HG03457 (cell line): ENCODE measurements around the gene DNAJB11.

Experiments used
- ATAC-seq: cut with Tn5 transposase; IDR thresholded peaks from one replicate; pipeline ENCODE4 v1.9.1; 2021; ENCODE audit warnings: moderate number of reproducible peaks; ENCODE audit not compliant: unreplicated experiment

Gene DNAJB11

GRCh38 chr3:186594591-186595113 lies 24.1 kb downstream of the DNAJB11 start:
- no peak for ATAC-seq

GRCh38 chr3:186596568-186597287 lies 26.2 kb downstream of the DNAJB11 start:
- ATAC-seq = no peak

DNA sequence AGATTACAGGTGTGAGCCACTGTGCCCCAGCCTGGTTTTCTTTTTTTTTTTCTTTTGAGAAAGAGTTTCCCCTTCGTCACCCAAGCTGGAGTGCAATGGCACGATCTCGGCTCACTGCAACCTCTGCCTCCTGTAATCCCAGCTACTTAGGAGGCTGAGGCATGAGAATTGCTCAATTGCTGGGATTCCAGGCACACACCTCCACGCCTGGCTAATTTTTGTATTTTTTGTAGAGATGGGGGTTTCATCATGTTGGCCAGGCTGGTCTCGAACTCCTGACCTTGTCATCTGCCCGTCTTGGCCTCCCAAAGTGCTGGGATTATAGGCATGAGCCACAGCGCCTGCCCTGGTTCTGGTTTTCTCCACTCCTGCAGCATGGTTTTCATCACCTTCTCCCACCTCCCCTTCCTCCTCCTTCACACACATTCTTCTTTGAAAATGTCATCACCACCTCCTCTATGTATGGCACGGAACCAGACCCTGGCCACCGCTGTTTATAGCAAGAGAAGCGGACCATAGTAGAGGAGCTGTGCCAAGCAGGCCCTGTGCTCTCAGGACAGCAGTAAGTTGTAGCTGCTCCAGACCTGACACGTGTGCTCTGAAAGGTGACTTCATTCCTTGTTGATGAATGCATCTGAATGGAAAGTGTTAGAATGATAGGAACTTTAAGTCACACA lies 27.7 kb downstream of the DNAJB11 start:
- no peak for ATAC-seq

- ATAC-seq = no peak
Observed at GRCh38 chr3:186598794-186599141, 28.2 kb downstream of the DNAJB11 start.

DNA sequence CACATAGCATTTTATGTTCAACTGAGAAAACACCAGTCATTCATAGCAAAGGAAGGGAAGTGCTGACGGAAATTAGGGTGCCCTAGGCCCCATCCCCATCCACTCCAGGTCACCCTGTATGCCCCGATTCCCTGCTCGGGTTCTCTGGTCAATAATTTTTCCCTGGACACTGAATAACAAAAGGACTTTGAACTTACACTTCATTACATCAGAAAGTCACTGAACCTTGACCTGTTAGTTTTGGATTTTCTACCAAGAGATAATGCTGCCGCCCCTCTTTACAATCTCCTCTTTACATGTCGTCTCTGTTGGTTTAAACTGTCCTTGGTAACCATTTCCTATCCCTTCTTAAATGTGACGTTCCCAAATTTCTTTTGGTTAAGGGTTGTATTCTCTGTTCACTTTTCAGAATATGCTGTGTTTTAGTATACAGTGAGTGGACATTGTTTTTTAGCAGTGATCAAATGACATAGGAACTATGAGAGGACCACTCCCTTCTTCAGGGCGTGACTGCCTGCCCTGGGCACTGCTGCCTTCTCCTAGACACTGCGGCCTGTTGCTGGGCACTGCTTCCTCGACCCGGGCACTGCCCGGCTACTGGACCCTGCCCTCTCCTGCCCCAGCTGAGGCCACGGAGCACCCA lies 28.7 kb downstream of the DNAJB11 start:
- ATAC-seq = no peak

DNA sequence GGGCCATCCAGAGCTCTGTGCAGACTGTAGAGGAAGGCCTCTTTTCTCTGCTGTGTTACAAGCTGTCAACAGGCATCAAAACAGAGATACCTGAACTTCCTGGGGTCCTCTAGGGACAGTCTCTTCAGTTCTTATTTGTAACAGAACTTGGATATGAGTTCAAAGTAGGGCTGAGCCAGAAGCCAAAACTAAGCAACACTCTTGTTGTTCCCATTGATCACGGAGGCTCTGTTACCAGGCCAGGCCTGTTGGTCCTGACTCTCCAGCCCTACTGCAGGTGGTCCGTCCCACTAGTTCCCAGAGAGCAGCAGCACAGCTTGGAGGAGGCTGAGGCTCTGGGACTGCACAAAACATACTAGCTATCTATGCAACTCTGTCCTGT lies 29.3 kb downstream of the DNAJB11 start:
- no peak for ATAC-seq

- ATAC-seq = no peak
Observed at GRCh38 chr3:186600896-186601295, 30.4 kb downstream of the DNAJB11 start.

DNA sequence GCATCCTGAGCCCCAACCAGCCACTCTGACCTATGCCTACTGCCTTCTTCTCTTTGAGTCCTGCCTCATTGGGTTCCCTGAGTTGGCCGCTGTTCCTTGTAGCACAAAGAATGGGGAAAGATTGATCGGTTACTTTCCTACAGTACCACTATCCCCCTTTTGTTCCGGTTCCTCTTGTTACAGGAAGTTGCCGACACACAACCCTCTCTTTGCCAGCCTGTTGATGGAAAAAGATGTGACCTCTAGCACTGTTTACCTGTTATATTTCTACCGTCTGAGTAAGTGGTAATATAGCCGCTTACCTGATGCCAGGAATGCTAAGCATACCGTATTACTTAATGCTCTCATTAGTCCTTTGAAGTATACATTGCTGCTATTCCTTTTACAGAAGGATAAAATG lies 32.6 kb downstream of the DNAJB11 start:
- ATAC-seq = no peak

GRCh38 chr3:186605078-186605477 lies 34.6 kb downstream of the DNAJB11 start:
- no peak for ATAC-seq

DNA sequence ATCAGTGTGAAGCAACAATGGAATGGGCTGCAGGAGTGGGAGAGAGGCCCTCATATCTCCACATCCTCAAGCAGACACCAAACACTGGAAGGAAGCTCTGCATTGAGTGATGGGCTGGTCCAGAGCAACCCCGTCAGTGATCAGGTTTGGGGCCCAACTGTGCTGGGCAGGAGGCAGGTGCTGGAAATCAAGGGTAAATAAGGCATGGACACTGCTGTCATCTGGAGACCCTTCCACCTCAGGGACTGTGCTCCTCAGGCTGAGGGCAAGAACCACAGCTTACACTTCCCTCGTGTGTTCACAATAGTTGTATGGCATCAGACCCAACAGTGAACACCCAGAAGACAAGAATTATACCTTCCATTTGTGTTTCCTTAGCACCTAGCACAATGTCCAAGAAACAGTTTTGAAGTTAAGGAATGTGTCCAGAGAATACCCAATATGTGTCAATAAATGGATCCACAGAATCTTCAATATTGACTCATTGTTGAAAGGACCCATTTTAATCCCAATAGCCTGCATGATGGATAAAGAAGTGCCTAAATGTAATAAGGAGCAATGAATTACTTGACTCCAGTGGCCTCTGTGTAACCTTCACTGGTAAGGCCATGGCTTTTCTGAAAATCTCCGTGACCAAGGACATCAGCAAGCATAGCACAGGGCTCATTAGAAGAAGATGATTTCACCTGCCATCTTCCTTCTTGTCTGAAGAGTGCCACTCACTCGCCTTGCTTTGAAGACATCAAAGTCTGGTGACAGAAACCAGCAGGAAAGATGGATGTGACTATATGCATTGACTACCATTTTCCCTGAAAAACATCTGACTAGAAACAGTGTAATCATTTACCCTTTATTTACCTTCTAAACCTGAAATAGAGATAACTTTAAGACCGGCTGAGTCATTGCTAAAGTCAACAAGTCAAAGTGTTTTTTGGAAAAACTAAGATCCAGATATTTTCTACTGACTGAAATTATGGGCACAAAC lies 35.3 kb downstream of the DNAJB11 start:
- ATAC-seq = no peak

GRCh38 chr3:186608624-186609215 lies 38.2 kb downstream of the DNAJB11 start:
- no peak for ATAC-seq

DNA sequence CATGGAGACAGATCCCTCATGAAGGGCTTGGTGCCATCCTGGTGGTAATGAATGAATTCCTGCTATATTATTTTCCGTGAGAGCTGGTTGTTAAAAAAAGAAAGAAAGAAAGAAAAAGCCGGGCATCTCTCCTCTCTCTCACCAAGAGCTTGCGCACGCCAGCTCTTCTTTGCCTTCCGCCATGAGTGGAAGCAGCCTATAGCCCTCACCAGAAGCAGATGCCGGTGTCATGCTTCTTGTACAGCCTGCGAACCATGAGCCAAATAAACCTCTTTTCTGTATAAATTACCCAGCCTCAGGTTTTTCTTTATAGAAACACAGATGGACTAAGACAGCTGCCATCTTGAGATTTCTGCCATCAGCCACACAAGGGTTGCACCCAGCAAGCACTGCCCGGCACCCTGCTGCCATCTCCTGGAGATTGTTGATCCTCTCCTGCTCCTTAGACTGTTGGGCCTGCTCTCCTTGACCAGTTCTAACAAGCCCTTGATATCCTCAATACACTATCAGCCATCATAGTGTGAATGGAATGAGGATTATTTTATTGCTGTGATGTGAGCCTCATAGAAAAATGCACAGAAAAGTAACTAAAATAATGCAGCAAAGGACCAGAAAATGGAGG lies 38.8 kb downstream of the DNAJB11 start:
- no peak for ATAC-seq

DNA sequence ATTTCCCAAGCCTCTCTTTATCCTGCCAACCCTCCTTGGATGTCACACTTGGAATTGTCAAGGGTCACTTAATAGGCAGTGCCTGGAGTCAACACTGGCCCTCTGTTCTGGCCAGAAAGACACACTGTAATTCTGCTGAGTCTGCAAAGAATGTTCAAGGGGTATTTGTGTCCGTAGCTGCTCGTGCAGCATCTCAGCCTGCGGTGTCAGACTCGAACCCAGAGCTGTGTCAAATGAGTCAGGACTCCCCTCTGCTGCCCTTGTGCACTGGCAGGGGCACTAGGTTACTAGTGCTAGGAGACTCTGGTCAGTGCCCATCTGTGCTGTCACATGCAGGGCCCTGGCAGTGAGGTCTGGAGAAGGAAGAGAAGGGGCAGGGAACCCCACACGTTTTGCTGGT lies 41.5 kb downstream of the DNAJB11 start:
- no peak for ATAC-seq

GRCh38 chr3:186612721-186613636 lies 42.5 kb downstream of the DNAJB11 start, which contains the start of gene AHSG:
Gene AHSG, plus strand, starts transcription at chr3:186613060. Its CDS starts 82 bp downstream, at chr3:186613142.
- ATAC-seq = no peak

DNA sequence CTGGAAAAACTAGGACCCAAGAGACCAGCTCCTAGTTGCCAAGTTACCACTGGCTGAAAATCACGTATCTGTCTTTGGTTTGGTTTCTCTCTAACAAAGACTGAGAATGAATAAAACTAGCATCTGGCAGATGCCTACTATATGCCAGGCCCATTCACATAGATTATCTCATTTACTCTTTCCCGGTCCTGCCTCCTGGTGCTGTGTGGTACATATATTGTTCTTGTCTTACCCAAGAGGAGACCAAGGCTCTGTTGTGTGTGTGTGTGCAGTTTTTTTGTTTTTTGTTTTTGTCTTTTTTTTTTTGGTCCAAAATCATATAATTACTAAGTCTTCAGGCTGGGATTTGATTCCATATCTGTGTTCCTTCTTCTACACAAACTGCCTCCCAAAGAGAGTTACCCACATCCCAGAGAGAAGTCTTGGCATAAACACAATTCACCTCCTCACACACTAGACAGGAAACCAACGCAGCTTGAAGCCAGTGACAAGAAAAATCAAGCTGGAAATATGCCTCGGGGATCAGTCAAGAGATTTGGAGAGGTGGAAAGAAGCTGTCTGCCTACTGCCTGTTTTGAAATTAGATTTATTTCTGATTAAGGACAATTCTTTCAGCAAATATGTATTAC lies 43.2 kb downstream of the DNAJB11 start:
- ATAC-seq = no peak

DNA sequence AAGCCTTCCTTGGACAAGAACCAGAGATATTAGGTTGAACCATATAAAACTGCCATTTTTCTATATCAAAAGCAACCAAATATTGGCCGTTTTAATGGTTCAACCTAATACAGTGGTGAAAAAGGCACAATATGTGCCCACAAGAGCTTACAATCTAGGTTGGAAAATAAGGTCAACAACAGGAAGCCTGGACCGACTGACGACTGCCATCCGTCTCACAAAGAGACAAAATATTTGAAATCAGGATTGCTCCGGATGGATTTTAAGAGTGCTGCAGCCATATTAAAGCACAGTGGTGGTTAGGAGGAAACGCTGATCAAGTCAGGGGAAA lies 43.7 kb downstream of the DNAJB11 start:
- ATAC-seq = no peak

DNA sequence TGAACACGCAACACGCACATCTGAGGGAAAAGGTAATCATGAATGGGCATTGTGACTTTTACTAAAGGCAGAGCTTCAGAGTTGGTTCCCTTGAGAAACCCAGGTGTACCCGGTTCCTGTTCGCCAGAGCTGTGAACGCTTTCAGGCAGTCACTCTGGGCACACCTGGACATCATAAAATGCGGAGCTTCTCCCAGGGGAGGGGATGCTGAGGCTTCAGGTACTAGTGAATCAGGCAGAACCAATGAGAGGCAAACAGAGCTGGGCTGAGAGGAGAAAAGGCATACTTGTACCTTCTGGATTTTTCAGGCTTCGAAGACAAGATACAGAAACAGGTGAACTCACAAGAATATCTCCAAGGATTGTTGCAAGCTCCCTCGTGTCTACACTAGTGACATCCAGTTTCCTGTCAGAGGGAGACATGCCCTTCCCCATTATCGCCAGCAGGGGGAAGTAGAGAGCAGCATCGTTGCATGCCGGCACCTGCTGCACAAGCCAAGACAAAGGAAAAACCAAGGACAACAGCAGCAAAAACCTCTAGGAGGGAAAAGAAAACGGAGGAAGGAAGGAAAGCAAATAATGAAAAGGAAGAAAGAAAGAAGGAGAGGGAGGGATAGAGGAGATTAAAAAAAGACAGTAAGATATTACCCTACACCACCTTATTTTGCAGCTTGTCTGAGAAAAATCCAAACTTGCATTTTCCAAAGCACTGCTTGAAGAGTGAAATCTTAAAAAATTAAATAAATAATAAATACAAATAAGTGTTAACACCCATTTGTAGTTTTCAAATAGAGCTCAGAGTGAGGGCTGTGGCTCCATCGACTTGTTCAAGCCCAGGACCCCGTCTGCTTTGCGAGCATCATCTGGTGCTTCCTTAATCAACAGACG lies 44.3 kb downstream of the DNAJB11 start:
- ATAC-seq = no peak

DNA sequence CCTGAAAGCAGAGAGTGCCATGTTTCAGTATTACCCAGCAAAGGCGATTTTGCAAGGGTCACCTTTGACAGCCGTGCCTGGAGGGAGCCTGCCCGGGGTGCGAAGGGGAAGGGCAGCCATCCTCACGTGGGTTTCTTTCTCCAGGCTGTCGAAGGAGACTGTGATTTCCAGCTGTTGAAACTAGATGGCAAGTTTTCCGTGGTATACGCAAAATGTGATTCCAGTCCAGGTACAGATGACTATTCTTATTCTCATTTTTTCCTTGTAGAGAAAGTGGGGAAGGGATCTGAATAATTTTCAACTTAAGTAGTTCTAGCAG lies 45.7 kb downstream of the DNAJB11 start:
- ATAC-seq = no peak
